ENCODE measurements around the gene FBN3. TPM values are rescaled to one million over a fixed set of nuclear protein-coding genes. Genes with fewer than 3 reads are reported as not detected.
A peak's percentile ranks its signal among the peaks of the same experiment; 100 is the strongest.

FBN3 gene
- polyA plus RNA-seq, 1 of the 3 experiments (the other 2 are of a cell fraction): not detected

GRCh38 chr19:8050274-8051096, 98.9 kb downstream of the FBN3 start:
- Histone ChIP-seq H3K27ac (ENCODE audit: low read depth in 2 of 2, low read length in 1 of 2) (no peak overlapping the region), H3K36me3 (replicated peaks in 1 of 2; ENCODE audit: control insufficient read depth in 1 of 2, insufficient read depth in 2 of 2, low read length in 1 of 2) (no peaks in the 10 kb centered on the region), H3K9me2 (no peaks in the 10 kb centered on the region), H3K9ac (no peak overlapping the region), H4K20me1 (ENCODE audit: insufficient read depth) (no peaks in the 10 kb centered on the region), H3K4me2 (peak overlapping the region; percentile 41), H3K9me3 (no peaks in the 10 kb centered on the region), H3F3A (replicated peaks; ENCODE audit: insufficient read depth) (no peaks in the 10 kb centered on the region), H3K27me3 (ENCODE audit: insufficient read depth) (no peaks in the 10 kb centered on the region; the same call in 1 of the 2 replicates), H3K79me2 (ENCODE audit: insufficient read depth) (no peaks in the 10 kb centered on the region), H2AFZ (ENCODE audit: low read depth) (peak overlapping the region; percentile 41; the same call in 1 of the 2 replicates), H3K4me3 (ENCODE audit: low read depth in 2 of 2, low read length in 1 of 2) (peak overlapping the region in 1 of 2 experiments; percentile 46; a peak in 2 of 4 replicates), H3K4me1 (ENCODE audit: control insufficient read depth in 1 of 2, insufficient read depth in 2 of 2, low read depth in 1 of 2, low read length in 1 of 2) (peaks cover 0 to 4% of the 10 kb centered on the region in 2 experiments; a peak in 1 of 4 replicates)
- ChIA-PET POLR2A (no interaction called here), CTCF (no interaction called here)
- 20% methylated on average over 16 of the region's 49 CpGs for WGBS (ENCODE audit: low lambda C conversion rate)
- peak; percentile 98 for DNase-seq
- TF ChIP-seq PBX3 (IDR thresholded peaks at IDR 0.05): peak; percentile 55
- TF ChIP-seq CTCF (IDR thresholded peaks at IDR 0.05): no peak
- TF ChIP-seq MXI1 (IDR thresholded peaks at IDR 0.05; ENCODE audit: low read depth, low read length): peak; percentile 88

- ChIA-PET CTCF (interaction anchor here (1.1 to 1.6 kb wide), 3 partner anchors 18 to 112 kb away, joined by 3 to 7 read pairs (median 4); no protein-coding TSS in a partner anchor), POLR2A (no interaction called here)
- no peak overlapping the region for H3K9ac ChIP-seq
- H3K4me1 ChIP-seq (ENCODE audit: control insufficient read depth in 1 of 2, insufficient read depth in 2 of 2, low read depth in 1 of 2, low read length in 1 of 2): peaks cover 0 to 4% of the 10 kb centered on the region in 2 experiments; a peak in 1 of 4 replicates
- H2AFZ ChIP-seq (ENCODE audit: low read depth): no peak overlapping the region
- H3K27ac ChIP-seq (ENCODE audit: low read depth in 2 of 2, low read length in 1 of 2): no peak overlapping the region
- no peaks in the 10 kb centered on the region for H3F3A ChIP-seq (replicated peaks; ENCODE audit: insufficient read depth)
- no peaks in the 10 kb centered on the region for H3K36me3 ChIP-seq (replicated peaks in 1 of 2; ENCODE audit: control insufficient read depth in 1 of 2, insufficient read depth in 2 of 2, low read length in 1 of 2)
- H3K4me2 ChIP-seq: no peak overlapping the region
- H3K79me2 ChIP-seq (ENCODE audit: insufficient read depth): no peaks in the 10 kb centered on the region
- H3K9me3 ChIP-seq: no peaks in the 10 kb centered on the region
- no peaks in the 10 kb centered on the region for H3K9me2 ChIP-seq
- H4K20me1 ChIP-seq (ENCODE audit: insufficient read depth): no peaks in the 10 kb centered on the region
- no peaks in the 10 kb centered on the region; the same call in 1 of the 2 replicates for H3K27me3 ChIP-seq (ENCODE audit: insufficient read depth)
- H3K4me3 ChIP-seq (ENCODE audit: low read depth in 2 of 2, low read length in 1 of 2): no peak overlapping the region
- TF ChIP-seq USF2 (IDR thresholded peaks at IDR 0.05; ENCODE audit: borderline replicate concordance, low read depth, low read length) (no peak), EZH2phosphoT487 (IDR thresholded peaks at IDR 0.05; ENCODE audit: borderline replicate concordance, low read depth) (no peak)
- DNase-seq: no peak
- WGBS (ENCODE audit: low lambda C conversion rate): 27% methylated on average over 3 of the region's 3 CpGs
Observed at GRCh38 chr19:8046569-8047165, 102.7 kb downstream of the FBN3 start.
